Esophagus muscularis mucosa (tissue), 4 donors: ENCODE data around the gene CBFB.

ENCODE experiments used
- CTCF ChIP-seq, 3 experiments: fragments of 200-600 bp in 2 of 3; fragments of 450-650 bp in 1 of 3; sonication (generic) in 2 of 3; IDR thresholded peaks; one replicate each; pipeline ENCODE4 v1.5.1; 2017 to 2019; ENCODE audit warnings: antibody characterized with exemption in 3 of 3, mild to moderate bottlenecking in 2 of 3, moderate library complexity in 1 of 3
- EP300 ChIP-seq: sonication (generic); formaldehyde crosslinking; IDR thresholded peaks from one replicate; pipeline ENCODE4 v1.6.1; 2017; ENCODE audit warnings: antibody characterized with exemption
- POLR2A ChIP-seq: fragments of 450-650 bp; IDR thresholded peaks from one replicate; pipeline ENCODE4 v1.6.1; 2017; ENCODE audit warnings: antibody characterized with exemption, moderate library complexity, mild to moderate bottlenecking, low read depth

GRCh38 chr16:67082891-67083290, 53.9 kb downstream of the CBFB start:
- no peak for TF ChIP-seq EP300
- TF ChIP-seq CTCF (IDR thresholded peaks at IDR 0.05): no peak
- no peak for TF ChIP-seq POLR2A
